ENCODE data around the gene CHST15.

CHST15 gene

DNA sequence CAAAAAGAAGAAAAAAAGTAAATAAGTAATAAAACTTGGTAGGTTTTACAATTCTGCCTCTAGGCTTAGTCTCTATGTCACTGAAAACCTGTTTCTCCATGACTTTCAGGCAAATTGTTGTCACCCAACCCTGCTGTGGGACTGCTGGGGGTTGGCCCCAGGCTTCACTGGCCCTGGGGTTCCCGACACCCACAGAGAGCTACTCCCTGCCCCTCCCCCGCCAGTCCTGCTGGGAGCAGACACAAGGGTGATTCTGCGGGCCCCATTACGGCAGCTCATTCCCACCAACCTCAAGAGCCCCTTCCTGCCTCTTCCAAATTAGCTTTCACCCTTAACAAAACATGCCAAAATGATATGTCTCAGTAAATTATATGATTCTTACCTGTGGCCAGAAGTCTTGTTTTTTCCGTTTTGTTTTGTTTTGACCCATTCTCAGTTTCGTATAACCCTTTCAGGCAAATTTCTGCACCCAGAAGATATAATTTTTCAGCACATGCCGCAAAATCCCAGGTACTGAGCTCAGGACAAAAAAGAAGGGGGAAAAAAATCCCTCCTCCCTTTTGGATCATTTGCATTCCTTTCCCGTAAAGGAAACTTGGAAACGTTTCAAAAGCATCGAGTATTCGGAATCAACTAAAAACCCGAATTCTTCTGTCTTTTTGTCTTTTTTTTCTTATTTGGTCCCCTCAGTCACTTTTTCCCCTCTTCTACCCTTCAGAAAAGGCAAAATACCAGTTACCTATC, 27.8 kb downstream of the CHST15 start:
- no peak for DNase-seq (ENCODE audit: low spot score)

DNA sequence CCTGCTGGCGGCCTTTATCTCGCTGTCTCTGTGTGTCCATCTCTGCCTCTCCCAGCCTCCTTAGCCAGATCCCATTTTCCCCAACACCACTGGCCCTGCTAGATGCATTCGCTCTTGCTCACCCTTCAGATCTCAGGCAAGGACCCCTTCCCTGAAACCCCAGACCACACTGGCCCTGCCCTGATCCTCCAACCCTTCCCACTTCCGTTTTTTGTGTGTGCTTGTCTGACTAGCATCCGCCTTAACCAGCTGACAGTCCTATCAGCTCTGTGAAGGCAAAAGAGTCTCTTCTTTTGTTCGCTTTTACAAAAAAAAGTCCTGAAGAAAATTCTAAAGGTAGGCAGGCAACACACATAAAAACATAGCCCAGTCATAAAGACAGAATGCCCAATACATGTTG, 28.7 kb downstream of the CHST15 start:
- DNase-seq (ENCODE audit: low spot score) = peak; percentile 53

DNA sequence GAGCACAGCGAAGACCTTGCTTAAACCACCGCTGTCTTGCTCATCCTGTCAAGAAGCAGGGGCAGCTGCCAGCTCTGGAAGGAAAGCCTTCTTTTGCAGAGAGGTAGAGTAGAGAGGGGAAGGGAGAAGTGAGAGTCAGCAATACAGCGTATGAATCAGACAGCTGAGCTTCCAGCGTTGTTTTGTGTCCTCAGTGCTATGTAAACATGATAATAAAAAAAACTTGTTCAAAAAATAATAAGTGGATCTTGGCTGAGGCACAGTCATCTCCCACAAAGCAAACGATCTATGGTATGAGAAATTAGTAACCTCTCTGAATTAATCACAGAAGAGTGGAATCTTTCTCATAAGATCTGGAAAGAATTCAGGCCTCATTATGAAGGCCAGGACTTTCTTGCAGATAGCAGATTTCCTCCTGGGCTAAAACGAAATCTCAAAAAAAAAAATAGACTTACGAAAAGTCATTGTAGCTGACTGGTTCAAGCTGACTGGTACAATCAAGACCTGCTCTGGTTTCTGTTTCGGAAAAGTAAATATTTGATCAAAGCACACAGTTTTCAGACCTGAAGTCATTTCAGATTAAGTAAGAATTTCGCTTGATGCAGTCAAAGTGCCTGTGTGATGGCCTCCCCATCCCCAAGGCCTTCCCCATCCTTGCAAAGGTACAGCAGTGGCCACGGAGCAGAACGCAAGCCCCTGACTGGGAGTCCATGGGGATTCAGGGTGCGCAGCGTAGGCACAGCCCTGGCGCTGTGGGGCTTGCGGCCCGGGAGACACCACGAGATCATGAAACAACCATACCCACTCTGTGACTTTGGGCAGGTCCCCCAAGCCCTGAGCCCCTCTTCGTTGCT, 29.4 kb downstream of the CHST15 start:
- DNase-seq (ENCODE audit: low spot score) = peak; percentile 30

DNA sequence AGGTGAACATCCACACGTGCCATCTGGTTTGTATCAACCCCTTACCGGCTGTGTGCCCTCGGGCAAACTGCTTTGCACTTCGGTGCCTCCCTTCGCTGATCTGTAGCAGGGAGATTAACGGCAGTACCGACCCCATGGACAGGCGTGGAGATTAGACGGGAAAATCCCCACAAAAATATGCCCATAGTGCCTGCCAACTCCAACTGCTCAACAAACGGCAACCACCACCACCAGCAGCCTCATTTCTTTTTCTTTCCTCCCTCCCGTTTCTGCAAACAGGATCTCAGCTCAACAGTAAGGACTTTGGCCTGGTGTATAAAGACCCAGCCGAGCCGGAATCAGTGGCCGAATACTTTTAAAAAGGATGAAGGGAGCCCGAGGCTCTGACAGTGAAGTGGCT, 31.0 kb downstream of the CHST15 start:
- no peak for DNase-seq (ENCODE audit: low spot score)

DNA sequence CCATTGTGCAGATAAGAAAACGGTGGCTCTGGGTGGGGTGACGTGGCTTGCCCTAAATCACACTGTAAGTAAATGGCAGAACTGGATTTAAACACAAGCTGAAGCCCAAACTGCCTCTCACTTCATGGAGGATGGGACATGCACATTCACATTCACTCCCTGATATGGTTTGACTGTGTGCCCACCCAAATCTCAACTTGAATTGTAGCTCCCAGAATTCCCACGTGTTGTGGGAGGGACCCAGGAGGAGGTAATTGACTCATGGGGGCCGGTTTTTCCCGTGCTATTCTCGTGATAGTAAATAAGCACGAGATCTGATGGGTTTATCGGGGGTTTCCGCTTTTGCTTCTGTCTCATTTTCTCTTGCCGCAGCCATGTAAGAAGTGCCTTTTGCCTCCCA, 32.4 kb downstream of the CHST15 start:
- no peak for DNase-seq (ENCODE audit: low spot score)

DNA sequence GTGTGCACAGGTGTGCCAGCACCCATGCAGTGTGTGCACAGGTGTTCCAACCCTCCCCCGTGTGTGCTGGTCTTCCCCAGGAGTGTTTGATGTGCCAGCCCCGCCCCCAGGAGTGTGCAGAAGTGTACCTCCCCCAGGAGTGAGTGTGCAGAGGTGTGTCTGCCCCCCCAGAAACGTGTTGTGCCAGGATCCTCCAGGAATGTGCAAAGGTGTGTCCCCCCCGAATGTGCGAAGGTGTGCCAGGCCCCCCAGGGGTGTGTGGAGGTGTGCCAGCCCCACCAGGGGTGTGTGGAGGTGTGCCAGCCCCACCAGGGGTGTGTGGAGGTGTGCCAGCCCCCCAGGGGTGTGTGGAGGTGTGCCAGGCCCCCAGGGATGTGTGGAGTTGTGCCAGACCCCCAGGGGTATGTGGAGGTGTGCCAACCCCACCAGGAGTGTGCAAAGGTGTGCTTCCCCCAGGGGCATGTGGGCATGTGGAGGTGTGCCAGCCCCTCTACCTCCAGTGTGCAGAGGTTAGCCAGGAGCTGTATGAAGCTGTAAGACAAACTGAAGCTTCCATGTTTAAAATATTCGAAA, 33.2 kb downstream of the CHST15 start:
- DNase-seq (ENCODE audit: low spot score) = no peak

DNA sequence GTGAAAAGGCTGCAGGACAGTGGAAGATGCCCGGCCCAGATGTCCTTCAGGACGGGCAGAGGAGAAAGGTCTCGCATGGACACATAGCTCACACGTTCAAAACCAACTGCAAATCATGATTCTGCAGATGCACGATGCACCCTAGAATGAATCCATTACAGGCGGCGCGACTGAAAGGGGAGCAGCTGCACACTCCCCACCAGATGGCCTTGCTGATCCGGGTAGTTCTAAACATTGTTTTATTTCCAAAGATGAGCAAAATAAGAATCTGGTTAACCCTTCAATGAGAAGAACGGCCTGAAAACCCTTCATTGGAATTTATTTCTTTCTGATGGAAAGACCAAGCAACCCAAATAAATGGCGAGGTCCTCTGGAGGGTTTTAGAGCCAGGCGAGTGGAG, 33.8 kb downstream of the CHST15 start:
- no peak for DNase-seq (ENCODE audit: low spot score)

DNA sequence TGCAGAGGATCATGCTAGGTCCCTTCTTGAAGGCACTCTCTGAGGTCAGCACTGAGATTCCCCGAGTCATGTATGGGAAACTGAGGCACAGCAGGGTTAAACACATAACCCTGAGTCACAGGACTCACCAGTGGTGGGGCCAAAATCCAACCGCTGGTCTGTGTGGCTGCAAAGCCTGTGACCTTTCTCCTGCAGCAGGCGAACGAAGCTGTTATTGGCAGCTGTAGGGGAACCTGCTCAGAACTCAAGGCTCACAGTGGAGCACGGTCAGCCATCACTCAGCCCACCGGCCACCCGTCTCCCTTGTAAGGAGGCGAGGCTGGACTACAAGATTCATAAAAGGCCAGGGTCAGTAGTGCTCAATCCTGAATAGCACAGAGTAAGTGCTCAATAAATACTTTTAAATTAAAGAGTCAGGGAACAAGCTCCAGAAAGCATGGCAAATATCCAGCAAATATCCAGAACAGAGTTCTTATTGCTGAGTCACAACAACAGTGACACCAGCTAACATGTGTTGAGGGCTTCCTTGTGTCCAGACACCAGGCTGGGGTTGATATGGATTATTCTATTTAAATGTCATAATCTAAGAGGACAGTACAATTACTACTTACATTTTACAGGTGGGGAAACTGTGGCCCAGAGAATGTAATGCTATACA, 34.9 kb downstream of the CHST15 start:
- no peak for DNase-seq (ENCODE audit: low spot score)

DNA sequence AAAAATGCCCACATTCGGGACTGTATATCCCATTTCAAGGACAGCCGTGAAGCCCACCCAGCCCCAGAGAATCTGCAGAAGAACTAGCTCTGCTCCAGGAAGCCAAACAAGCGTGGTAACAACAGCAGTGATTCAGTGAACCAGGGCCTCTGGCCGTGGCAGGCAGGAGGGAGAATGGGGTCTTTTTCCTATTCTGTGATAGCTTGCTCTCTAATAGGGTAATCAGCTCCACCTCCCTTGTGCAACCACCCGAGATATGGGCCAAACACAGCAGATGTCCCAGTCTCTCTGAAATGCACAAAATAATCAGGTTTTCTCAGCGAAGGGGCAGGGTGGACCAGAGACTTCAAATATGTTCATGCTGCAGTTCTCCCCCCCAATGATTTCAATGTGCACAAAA, 35.8 kb downstream of the CHST15 start:
- DNase-seq (ENCODE audit: low spot score) = no peak

DNA sequence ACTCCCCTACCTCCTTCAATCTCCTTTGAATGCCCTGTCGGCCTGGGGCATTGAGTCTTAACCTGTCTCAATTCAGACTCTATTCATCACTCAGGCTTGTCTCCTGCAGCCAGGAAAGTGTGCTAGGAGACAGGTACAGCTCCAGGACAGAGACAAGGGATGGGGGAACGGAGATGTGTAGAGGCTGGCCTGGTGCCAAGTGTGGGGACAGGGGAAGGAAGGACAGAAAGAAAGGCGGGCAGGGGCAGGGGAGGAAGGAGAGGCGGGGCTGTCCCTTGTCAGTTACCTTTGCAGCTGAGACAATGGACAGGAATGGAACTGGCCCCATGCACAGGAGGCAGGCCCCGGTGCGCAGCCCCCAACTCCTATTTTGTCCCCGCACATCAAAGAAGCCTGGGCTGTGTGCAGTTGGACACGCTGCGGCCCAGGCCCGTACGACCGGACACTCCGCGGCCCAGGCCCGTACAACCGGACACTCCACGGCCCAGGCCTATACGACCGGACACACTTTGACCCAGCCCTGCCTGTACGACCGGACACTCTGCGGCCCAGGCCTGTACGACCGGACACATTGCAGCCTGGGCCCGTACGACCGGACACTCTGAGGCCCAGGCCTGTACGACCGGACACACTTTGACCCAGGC, 36.9 kb downstream of the CHST15 start:
- no peak for DNase-seq (ENCODE audit: low spot score)

DNA sequence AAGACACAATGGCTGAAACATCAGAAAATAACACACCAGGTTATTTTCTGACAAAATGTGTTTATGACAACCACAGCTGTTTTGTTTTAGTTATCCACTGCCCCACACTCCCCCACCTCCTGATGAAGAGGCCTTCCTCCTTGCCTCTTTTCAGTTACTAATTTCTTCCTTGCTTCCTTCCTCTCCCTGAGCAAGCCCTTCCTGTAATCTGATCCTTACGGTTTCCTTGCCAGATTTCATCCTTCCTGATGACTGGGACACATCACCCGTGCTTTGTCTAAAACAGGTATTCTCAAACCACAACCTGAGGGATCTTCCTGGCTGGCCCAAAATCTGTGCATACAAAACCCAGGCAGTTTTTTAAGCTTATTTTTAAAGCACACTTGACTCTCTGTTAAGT, 39.4 kb downstream of the CHST15 start:
- DNase-seq (ENCODE audit: low spot score) = no peak

DNA sequence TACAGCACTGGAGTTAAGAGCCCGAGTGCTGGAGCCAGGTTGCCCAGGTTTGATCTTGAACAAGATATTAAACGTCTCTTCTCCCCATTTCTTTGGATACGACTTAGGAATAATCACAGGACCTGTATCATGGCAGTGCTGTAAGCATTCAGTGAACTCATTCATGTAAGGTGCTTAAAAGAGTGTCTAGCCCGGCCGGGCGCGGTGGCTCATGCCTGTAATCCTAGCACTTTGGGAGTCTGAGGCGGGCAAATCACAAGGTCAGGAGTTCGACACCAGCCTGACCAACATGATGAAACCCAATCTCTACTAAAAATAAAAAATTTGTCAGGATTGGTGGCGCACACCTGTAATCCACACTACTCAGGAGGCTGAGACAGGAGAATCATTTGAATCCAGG, 40.8 kb downstream of the CHST15 start:
- DNase-seq (ENCODE audit: low spot score) = no peak

DNA sequence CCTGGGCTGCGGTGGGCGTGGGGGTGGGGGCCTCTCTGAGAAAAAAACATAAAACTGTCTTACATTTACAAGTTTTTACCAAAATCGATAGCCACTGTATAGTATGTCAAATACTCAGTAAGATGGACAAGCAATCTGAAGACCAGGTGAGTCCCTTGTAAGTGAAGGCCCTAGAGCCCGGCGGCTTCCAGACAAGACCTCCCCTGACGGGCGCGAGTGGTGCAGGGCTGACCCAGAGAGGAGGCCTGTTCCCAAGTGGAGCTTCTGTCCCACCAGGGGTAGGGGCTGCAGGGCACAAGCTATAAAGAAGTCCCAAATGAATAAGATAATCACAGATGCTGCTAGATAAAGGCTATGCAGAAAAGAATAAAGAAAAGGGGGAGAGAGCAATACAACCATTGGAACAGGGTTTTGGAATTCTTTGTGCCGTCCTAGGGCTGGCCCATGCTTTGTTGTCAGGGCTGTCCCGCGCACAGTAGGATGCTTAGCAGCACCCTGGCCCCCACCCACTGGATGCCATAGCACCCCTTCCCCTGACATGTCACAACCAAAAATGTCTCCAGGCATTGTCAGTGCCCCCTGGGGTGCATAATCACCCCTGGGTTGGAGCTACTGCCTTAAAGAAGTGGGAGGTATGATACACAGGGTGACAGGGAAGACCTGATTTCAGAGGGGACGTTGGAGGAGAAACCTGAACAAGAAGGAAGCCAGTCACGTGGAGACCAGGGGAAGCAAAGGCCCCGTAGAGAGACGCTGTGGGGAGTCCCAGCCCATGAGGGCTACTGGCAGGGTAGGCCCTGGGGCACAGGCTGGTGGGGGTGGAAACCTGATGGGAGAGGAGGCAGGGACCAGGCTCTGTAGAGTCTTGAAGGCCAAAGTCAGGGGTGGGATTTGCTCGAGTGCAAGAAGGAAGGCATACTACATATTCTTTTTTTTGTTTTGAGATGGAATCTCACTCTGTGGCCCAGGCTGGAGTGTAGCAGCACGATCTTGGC, 43.1 kb downstream of the CHST15 start:
- DNase-seq (ENCODE audit: low spot score) = no peak

DNA sequence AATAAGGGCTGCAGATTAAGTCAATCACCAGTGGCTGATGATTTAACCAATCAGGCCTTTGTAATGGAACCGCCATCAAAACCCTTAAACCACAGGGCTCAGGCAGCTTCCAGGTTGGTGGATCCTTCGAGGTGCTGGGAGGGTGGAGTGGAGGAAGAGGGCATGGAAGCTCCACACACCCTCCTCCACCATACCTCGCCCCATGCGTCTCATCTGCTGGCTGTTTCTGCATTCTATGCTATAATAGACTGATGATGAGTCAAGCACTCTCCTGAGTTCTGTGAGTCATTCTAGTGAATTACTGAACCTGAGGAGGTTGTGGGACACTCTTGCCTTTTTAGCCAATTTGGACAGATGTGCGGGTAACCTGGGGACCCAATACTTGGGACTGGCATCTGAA, 43.9 kb downstream of the CHST15 start:
- DNase-seq (ENCODE audit: low spot score) = no peak

DNA sequence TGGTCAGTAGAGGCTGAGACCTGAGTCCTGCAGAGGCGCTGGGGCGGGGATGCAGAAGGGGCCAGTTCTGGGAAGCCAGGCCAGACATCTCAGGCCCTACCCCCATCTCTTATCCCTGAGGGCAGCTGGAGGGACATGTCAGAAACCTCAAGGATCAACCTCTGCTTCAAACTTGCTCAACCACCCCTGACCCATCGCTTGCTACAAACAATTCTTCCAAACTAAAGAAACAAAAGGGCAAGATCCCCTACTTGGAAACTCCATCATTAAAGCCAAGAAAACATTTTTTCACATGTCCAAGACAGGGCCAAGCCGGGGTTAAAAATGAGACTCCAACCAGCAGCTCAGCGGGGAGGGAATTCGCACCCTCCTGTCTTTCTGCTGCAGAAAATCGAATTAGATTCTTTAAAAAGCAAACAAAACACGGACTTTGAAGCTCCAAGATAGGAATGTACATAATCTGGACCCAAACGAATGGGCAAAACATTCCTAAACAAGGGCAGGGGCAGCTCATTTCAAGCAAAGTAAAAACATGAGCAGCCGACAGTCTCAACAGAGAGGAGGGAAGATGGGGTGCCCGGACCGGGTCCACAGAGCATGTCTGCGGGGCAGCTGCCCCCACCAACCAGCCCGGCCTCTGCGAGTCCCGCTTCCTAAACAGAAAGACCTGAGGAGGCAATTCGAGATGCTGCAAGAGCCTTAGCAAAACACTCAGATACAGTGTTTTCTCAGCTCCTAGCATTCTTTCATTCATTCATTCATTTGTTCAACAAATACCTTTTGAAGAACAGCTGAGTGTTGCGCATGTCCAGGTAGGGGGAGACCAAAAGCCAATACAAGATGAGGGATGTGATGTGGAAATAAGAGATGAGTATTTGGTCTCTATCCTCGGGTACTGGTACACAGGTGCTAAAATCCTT, 44.8 kb downstream of the CHST15 start:
- no peak for DNase-seq (ENCODE audit: low spot score)

DNA sequence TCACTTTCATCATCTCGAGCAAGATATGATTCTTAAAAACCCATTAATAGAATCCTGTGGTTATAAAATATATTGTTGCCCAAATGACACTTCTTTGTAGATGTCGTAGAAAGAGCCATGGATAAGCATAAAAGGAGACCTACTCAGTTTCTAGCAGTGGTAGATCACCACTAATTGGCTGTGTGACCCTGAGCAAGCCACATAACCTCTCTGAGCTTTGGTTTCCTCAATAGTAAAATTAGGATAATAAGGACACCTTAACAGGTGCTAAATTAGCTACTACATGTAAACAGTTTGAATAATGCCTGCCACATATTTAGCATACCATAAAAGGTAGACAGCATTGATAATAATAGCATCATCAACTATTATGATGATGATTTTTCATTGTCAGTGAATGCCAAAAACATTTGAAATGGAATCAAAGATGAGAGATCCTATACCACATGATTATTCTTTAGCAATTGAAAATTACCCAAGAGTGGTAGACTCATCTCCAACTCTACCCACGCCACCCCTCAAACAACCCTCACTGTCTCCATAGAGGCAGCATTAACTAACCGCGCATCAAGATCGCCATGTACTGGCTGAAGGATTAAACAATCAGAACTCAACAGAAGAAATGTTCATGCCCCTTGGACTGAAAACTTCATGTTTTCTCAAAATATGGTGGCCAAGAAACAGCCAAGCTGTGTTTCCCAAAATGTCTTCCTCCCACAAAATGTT, 45.8 kb downstream of the CHST15 start:
- DNase-seq (ENCODE audit: low spot score) = no peak

DNA sequence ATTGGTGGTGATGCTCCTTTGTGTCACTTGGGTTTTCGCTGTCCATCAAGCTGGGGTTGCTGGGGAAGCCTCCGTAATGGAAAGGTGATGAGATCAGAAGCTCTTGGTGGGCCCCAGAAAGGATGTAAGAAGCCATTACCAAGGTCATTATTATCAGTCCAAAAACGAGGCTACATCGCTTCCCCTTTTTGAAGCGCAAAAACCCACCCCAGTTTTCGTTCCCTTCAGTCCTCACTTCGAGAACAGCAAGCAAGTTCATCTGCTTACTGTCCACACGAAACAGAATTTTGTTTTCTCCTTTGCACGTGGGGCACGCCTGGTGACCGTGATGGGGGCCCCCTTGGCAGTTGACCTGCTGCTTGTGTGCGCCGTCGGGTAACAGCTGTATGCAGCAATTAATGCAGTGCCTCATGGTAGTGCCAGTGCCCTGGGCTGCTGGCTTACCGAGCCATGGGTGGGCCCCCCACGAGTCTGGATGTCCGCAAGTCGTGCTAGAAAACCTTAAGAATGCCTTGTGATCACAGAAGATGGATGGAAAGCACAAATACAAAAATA, 47.5 kb downstream of the CHST15 start:
- no peak for DNase-seq (ENCODE audit: low spot score)

DNA sequence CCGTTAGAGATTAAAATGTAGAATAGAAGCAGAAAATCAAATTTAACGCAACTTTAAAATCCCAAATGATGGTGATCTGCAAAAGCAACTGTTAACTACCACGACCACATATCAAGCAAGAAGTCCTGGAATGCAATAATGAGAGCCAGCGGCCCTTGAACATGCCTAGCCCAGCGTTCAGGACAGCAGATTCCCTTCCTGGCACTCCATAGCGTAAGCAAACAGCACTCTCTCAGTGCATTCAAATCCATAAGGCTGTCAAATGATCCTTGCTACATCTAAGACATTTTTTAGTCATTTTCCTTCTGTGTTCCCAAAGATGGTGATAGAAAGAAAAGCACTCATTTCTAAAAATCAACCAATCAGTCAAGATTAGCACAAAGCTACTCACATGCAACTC, 48.1 kb downstream of the CHST15 start:
- DNase-seq (ENCODE audit: low spot score) = no peak
